Body of pancreas (tissue), 4 donors: Measurements from ENCODE around the gene SIT1.

Experiments used
- POLR2A ChIP-seq, 3 donors: fragments of 450-650 bp; IDR thresholded peaks; one replicate each; pipeline ENCODE4 v1.6.1; 2016; ENCODE audit warnings: antibody characterized with exemption in 3 of 3, mild to moderate bottlenecking in 2 of 3
- TF ChIP-seq, protein P1 (sequence below), 7 experiments: fragments of 450-650 bp in 4 of 7; fragments of 200-600 bp in 3 of 7; sonication (generic) in 3 of 7; IDR thresholded peaks; one replicate each; pipeline ENCODE4 v1.5.1; 2016 to 2019; ENCODE audit warnings: antibody characterized with exemption in 7 of 7

DNA sequence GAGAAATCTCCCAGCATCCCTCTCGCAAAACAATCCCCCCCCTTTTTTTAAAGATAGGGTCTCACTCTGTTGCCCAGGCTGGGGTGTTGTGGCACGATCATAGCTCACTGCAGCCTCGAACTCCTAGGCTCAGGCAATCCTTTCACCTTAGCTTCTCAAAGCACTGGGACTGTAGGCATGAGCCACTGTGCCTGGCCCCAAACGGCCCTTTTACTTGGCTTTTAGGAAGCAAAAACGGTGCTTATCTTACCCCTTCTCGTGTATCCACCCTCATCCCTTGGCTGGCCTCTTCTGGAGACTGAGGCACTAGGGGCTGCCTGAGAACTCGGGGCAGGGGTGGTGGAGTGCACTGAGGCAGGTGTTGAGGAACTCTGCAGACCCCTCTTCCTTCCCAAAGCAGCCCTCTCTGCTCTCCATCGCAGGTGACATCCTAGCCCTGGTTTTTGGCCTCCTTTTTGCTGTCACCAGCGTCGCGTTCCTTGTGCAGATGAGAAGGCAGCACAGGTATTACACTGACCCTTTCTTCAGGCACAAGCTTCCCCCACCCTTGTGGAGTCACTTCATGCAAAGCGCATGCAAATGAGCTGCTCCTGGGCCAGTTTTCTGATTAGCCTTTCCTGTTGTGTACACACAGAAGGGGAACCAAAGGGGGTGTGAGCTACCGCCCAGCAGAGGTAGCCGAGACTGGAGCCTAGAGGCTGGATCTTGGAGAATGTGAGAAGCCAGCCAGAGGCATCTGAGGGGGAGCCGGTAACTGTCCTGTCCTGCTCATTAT is 29.8 kb upstream of the SIT1 start:
- TF ChIP-seq, protein P1, sequence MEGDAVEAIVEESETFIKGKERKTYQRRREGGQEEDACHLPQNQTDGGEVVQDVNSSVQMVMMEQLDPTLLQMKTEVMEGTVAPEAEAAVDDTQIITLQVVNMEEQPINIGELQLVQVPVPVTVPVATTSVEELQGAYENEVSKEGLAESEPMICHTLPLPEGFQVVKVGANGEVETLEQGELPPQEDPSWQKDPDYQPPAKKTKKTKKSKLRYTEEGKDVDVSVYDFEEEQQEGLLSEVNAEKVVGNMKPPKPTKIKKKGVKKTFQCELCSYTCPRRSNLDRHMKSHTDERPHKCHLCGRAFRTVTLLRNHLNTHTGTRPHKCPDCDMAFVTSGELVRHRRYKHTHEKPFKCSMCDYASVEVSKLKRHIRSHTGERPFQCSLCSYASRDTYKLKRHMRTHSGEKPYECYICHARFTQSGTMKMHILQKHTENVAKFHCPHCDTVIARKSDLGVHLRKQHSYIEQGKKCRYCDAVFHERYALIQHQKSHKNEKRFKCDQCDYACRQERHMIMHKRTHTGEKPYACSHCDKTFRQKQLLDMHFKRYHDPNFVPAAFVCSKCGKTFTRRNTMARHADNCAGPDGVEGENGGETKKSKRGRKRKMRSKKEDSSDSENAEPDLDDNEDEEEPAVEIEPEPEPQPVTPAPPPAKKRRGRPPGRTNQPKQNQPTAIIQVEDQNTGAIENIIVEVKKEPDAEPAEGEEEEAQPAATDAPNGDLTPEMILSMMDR (IDR thresholded peaks at IDR 0.05) = no peak
- TF ChIP-seq POLR2A (IDR thresholded peaks at IDR 0.05) = no peak
